OCI-LY7 (cell line): ENCODE measurements around the gene COG4.

Experiments
- EZH2phosphoT487 ChIP-seq: fragments of 200-600 bp; sonication (generic); IDR thresholded peaks from 2 replicates; pipeline ENCODE4 v1.6.1; 2018; ENCODE audit warnings: low read depth, borderline replicate concordance, mild to moderate bottlenecking, mixed run types, antibody characterized with exemption, low read length, moderate library complexity, mixed read lengths
- TF ChIP-seq, protein P1 (sequence below): fragments of 200-600 bp; sonication (generic); conservative IDR thresholded peaks from 2 replicates; pipeline ENCODE4 v1.5.1; 2014; ENCODE audit warnings: mild to moderate bottlenecking, antibody characterized with exemption, low read length, moderate library complexity, mixed read lengths

GRCh38 chr16:70472786-70473433 lies 50.4 kb downstream of the COG4 start:
- TF ChIP-seq, protein P1, sequence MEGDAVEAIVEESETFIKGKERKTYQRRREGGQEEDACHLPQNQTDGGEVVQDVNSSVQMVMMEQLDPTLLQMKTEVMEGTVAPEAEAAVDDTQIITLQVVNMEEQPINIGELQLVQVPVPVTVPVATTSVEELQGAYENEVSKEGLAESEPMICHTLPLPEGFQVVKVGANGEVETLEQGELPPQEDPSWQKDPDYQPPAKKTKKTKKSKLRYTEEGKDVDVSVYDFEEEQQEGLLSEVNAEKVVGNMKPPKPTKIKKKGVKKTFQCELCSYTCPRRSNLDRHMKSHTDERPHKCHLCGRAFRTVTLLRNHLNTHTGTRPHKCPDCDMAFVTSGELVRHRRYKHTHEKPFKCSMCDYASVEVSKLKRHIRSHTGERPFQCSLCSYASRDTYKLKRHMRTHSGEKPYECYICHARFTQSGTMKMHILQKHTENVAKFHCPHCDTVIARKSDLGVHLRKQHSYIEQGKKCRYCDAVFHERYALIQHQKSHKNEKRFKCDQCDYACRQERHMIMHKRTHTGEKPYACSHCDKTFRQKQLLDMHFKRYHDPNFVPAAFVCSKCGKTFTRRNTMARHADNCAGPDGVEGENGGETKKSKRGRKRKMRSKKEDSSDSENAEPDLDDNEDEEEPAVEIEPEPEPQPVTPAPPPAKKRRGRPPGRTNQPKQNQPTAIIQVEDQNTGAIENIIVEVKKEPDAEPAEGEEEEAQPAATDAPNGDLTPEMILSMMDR, result no peak
- TF ChIP-seq EZH2phosphoT487, result no peak
